ENCODE data around the gene CLDN4.

- TF ChIP-seq CTCF (IDR thresholded peaks at IDR 0.05 in 2 of 3, conservative IDR thresholded peaks at IDR 0.05 in 1 of 3; ENCODE audit: borderline replicate concordance in 1 of 3, insufficient read depth in 1 of 3, low read depth in 2 of 3, low read length in 2 of 3) (no peak), EZH2phosphoT487 (IDR thresholded peaks at IDR 0.05; ENCODE audit: borderline replicate concordance) (no peak), SP1 (IDR thresholded peaks at IDR 0.05; ENCODE audit: low read depth) (no peak), ATF3 (IDR thresholded peaks at IDR 0.05) (no peak), EZH2 (IDR thresholded peaks at IDR 0.05) (no peak), POLR2A (IDR thresholded peaks at IDR 0.05; ENCODE audit: borderline replicate concordance, extremely low read depth, insufficient read depth, insufficient read length) (no peak), SIN3A (IDR thresholded peaks at IDR 0.05; ENCODE audit: low read depth) (no peak), ELF1 (IDR thresholded peaks at IDR 0.05; ENCODE audit: borderline replicate concordance, low read depth) (no peak)
These were observed 38.4 kb downstream of the CLDN4 start for GRCh38 chr7:73869011-73869798.

Measured in HCT116 (cell line).